Loucy (cell line): ENCODE data around the gene POPDC3.
"Not testable (repeated sequence)": the region's sequence is repeated elsewhere in the genome, so short reads cannot be mapped to it uniquely, and the experiment has no call there.

Experiments
- H2AFZ ChIP-seq: fragments of 200-600 bp; sonication (generic); 2 replicates; pipeline ENCODE4 v1.6.0; 2016; ENCODE audit warnings: antibody characterized with exemption, mild to moderate bottlenecking, low read length, moderate library complexity
- H3F3A ChIP-seq: fragments of 200-600 bp; 2 replicates; pipeline ENCODE4 v1.6.0; 2016; ENCODE audit warnings: antibody characterized with exemption, low read depth, mild to moderate bottlenecking
- H3K27me3 ChIP-seq: fragments of 200-600 bp; sonication (generic); 2 replicates; pipeline ENCODE4 v1.6.1; 2014; ENCODE audit warnings: low read length, mild to moderate bottlenecking; ENCODE audit not compliant: insufficient read depth, poor library complexity, severe bottlenecking
- H3K36me3 ChIP-seq: fragments of 200-600 bp; sonication (generic); 2 replicates; pipeline ENCODE4 v1.6.1; 2016; ENCODE audit warnings: low read length; ENCODE audit not compliant: insufficient read depth
- H3K4me1 ChIP-seq: fragments of 200-600 bp; sonication (generic); 2 replicates; pipeline ENCODE4 v1.5.1; 2014; ENCODE audit warnings: low read length, mild to moderate bottlenecking; ENCODE audit not compliant: insufficient read depth, poor library complexity, severe bottlenecking
- H3K4me2 ChIP-seq: fragments of 200-600 bp; sonication (generic); 2 replicates; pipeline ENCODE4 v1.6.0; 2014; ENCODE audit warnings: antibody characterized with exemption, low read length, low read depth, mild to moderate bottlenecking; ENCODE audit not compliant: poor library complexity, severe bottlenecking
- H3K4me3 ChIP-seq: fragments of 200-600 bp; sonication (generic); 2 replicates; pipeline ENCODE4 v1.5.1; 2014; ENCODE audit warnings: low read length, mild to moderate bottlenecking, mixed read lengths; ENCODE audit not compliant: poor library complexity, severe bottlenecking
- H3K79me2 ChIP-seq: fragments of 200-600 bp; sonication (generic); 2 replicates; pipeline ENCODE4 v1.6.1; 2014; ENCODE audit warnings: low read length; ENCODE audit not compliant: insufficient read depth
- H3K9ac ChIP-seq: fragments of 200-600 bp; sonication (generic); 2 replicates; pipeline ENCODE4 v1.6.0; 2014; ENCODE audit warnings: mild to moderate bottlenecking, low read depth, low read length, moderate library complexity; ENCODE audit not compliant: poor library complexity, severe bottlenecking
- H3K9me2 ChIP-seq: fragments of 200-600 bp; sonication (generic); replicated peaks from 2 replicates; pipeline ENCODE4 v1.6.1; 2016; ENCODE audit warnings: low read depth, low read length, mixed read lengths
- H3K9me3 ChIP-seq: fragments of 200-600 bp; sonication (generic); 2 replicates; pipeline ENCODE4 v1.6.1; 2014; ENCODE audit warnings: mild to moderate bottlenecking, antibody characterized with exemption, low read length, low read depth; ENCODE audit not compliant: insufficient read depth
- H4K20me1 ChIP-seq: fragments of 200-600 bp; sonication (generic); 2 replicates; pipeline ENCODE4 v1.6.0; 2014; ENCODE audit warnings: antibody characterized with exemption, low read length, mild to moderate bottlenecking; ENCODE audit not compliant: insufficient read depth, poor library complexity, severe bottlenecking
- EZH2phosphoT487 ChIP-seq: fragments of 200-600 bp; IDR thresholded peaks from 2 replicates; pipeline ENCODE4 v1.6.1; 2018; ENCODE audit warnings: antibody characterized with exemption, mild to moderate bottlenecking, moderate library complexity, borderline replicate concordance
- TF ChIP-seq, protein P1 (sequence below): fragments of 200-600 bp; sonication (generic); conservative IDR thresholded peaks from 2 replicates; pipeline ENCODE4 v1.5.1; 2014; ENCODE audit warnings: mild to moderate bottlenecking, antibody characterized with exemption, low read length

Gene POPDC3

DNA sequence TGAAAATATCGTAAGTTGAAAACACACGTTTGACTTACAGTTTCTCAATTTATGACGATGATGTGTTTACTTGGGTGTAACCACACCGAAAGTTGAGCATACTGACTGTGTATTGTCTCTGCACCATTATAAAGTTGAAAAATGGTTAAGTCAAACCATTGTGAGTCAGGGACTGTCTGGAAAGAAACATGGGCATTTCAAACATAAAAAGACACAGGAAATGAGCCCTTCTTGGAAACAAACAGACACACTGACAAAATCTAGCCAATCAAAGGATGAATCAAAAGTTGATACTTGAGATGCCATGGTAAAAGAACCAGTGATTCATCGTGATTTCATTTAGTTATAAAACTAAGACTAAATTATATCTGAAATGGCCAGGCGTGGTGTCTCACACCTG lies 5.3 kb downstream of the POPDC3 start:
- H3K4me2 ChIP-seq = no peak overlapping the region
- no peak overlapping the region for H3K9ac ChIP-seq
- H3K79me2 ChIP-seq = no peaks in the 10 kb centered on the region
- TF ChIP-seq, protein P1, sequence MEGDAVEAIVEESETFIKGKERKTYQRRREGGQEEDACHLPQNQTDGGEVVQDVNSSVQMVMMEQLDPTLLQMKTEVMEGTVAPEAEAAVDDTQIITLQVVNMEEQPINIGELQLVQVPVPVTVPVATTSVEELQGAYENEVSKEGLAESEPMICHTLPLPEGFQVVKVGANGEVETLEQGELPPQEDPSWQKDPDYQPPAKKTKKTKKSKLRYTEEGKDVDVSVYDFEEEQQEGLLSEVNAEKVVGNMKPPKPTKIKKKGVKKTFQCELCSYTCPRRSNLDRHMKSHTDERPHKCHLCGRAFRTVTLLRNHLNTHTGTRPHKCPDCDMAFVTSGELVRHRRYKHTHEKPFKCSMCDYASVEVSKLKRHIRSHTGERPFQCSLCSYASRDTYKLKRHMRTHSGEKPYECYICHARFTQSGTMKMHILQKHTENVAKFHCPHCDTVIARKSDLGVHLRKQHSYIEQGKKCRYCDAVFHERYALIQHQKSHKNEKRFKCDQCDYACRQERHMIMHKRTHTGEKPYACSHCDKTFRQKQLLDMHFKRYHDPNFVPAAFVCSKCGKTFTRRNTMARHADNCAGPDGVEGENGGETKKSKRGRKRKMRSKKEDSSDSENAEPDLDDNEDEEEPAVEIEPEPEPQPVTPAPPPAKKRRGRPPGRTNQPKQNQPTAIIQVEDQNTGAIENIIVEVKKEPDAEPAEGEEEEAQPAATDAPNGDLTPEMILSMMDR = no peak
- TF ChIP-seq EZH2phosphoT487 = no peak
- no peaks in the 10 kb centered on the region for H4K20me1 ChIP-seq
- no peaks in the 10 kb centered on the region for H3K4me1 ChIP-seq
- no peaks in the 10 kb centered on the region for H3K27me3 ChIP-seq
- no peaks in the 10 kb centered on the region for H3K9me2 ChIP-seq
- no peak overlapping the region for H2AFZ ChIP-seq
- H3K9me3 ChIP-seq = no peaks in the 10 kb centered on the region
- no peak overlapping the region for H3K4me3 ChIP-seq
- H3F3A ChIP-seq = no peaks in the 10 kb centered on the region
- no peaks in the 10 kb centered on the region for H3K36me3 ChIP-seq

DNA sequence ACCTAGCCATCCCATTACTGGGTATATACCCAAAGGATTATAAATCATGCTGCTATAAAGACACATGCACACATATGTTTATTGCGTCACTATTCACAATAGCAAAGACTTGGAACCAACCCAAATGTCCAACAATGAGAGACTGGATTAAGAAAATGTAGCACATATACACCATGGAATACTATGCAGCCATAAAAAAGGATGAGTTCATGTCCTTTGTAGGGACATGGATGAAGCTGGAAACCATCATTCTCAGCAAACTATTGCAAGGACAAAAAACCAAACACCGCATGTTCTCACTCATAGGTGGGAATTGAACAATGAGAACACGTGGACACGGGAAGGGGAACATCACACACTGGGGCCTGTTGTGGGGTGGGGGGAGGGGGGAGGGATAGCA lies 7.3 kb downstream of the POPDC3 start:
- H3K9me3 ChIP-seq, H2AFZ ChIP-seq, H3K4me1 ChIP-seq, H3F3A ChIP-seq, H3K36me3 ChIP-seq, H3K4me3 ChIP-seq, H3K27me3 ChIP-seq, H4K20me1 ChIP-seq, H3K79me2 ChIP-seq, H3K9ac ChIP-seq, H3K4me2 ChIP-seq, H3K9me2 ChIP-seq: not testable (repeated sequence)

DNA sequence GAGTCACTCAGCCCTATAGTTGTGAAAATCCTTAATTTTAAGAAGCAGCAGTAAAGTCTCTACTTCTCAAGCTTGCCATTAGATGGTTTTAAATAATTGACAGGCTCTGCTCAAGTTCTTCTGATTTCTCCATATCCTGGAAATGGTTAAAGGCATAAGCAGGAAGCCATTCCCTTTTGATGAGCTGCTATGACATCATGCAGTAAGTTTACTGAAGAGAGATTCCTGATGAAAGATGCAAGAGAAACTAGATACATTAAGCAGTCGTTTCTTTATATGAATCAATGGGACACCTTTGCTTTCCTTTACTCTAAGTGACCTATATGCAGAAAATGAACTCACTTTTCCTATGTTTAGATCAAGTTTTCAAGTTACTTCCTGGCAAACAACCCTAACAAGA lies 9.8 kb downstream of the POPDC3 start:
- H3K9ac ChIP-seq = no peak overlapping the region
- no peak overlapping the region for H2AFZ ChIP-seq
- no peaks in the 10 kb centered on the region for H3K79me2 ChIP-seq
- H3K4me2 ChIP-seq = no peak overlapping the region
- no peaks in the 10 kb centered on the region for H3K36me3 ChIP-seq
- H4K20me1 ChIP-seq = no peaks in the 10 kb centered on the region
- no peaks in the 10 kb centered on the region for H3K4me1 ChIP-seq
- H3F3A ChIP-seq = no peaks in the 10 kb centered on the region
- H3K4me3 ChIP-seq = no peak overlapping the region
- no peaks in the 10 kb centered on the region for H3K9me2 ChIP-seq
- H3K9me3 ChIP-seq = no peaks in the 10 kb centered on the region
- no peaks in the 10 kb centered on the region for H3K27me3 ChIP-seq
- TF ChIP-seq EZH2phosphoT487 = no peak
- TF ChIP-seq, protein P1 = no peak

DNA sequence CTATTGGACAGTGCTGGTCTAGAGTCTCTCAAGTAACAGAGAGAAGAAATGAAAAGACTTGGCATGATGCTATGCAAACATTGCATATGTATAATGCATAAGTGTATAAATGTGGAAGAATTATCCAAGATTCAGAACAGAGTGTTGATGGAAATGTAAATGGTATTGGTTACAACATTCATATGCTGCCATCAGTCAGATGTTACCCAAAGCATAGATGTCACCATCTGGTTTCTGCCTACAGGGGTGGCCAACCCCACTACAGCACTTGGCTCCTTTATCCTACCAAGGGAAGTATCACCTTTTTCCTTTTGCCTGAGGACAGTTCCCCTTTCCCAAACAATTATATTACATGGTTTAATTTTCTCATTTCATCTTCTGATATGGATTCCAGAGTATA lies 11.9 kb downstream of the POPDC3 start:
- Histone ChIP-seq H3K4me3 (no peak overlapping the region), H3K4me1 (no peaks in the 10 kb centered on the region), H3K9ac (no peak overlapping the region), H3K9me2 (no peaks in the 10 kb centered on the region), H3K9me3 (no peaks in the 10 kb centered on the region), H3K27me3 (no peaks in the 10 kb centered on the region), H3K79me2 (no peaks in the 10 kb centered on the region), H3K36me3 (no peaks in the 10 kb centered on the region), H4K20me1 (no peaks in the 10 kb centered on the region), H2AFZ (no peak overlapping the region), H3K4me2 (no peak overlapping the region), H3F3A (no peaks in the 10 kb centered on the region)
- TF ChIP-seq EZH2phosphoT487 = no peak
- TF ChIP-seq, protein P1 = no peak
